Loucy (cell line): ENCODE measurements around the gene STARD8.

ENCODE experiments used
- H2AFZ ChIP-seq: fragments of 200-600 bp; sonication (generic); 2 replicates; pipeline ENCODE4 v1.6.0; 2016; ENCODE audit warnings: antibody characterized with exemption, mild to moderate bottlenecking, low read length, moderate library complexity
- H3F3A ChIP-seq: fragments of 200-600 bp; 2 replicates; pipeline ENCODE4 v1.6.0; 2016; ENCODE audit warnings: antibody characterized with exemption, low read depth, mild to moderate bottlenecking
- H3K27me3 ChIP-seq: fragments of 200-600 bp; sonication (generic); 2 replicates; pipeline ENCODE4 v1.6.1; 2014; ENCODE audit warnings: low read length, mild to moderate bottlenecking; ENCODE audit not compliant: insufficient read depth, poor library complexity, severe bottlenecking
- H3K36me3 ChIP-seq: fragments of 200-600 bp; sonication (generic); 2 replicates; pipeline ENCODE4 v1.6.1; 2016; ENCODE audit warnings: low read length; ENCODE audit not compliant: insufficient read depth
- H3K4me1 ChIP-seq: fragments of 200-600 bp; sonication (generic); 2 replicates; pipeline ENCODE4 v1.5.1; 2014; ENCODE audit warnings: low read length, mild to moderate bottlenecking; ENCODE audit not compliant: insufficient read depth, poor library complexity, severe bottlenecking
- H3K4me2 ChIP-seq: fragments of 200-600 bp; sonication (generic); 2 replicates; pipeline ENCODE4 v1.6.0; 2014; ENCODE audit warnings: antibody characterized with exemption, low read length, low read depth, mild to moderate bottlenecking; ENCODE audit not compliant: poor library complexity, severe bottlenecking
- H3K4me3 ChIP-seq: fragments of 200-600 bp; sonication (generic); 2 replicates; pipeline ENCODE4 v1.5.1; 2014; ENCODE audit warnings: low read length, mild to moderate bottlenecking, mixed read lengths; ENCODE audit not compliant: poor library complexity, severe bottlenecking
- H3K79me2 ChIP-seq: fragments of 200-600 bp; sonication (generic); 2 replicates; pipeline ENCODE4 v1.6.1; 2014; ENCODE audit warnings: low read length; ENCODE audit not compliant: insufficient read depth
- H3K9ac ChIP-seq: fragments of 200-600 bp; sonication (generic); 2 replicates; pipeline ENCODE4 v1.6.0; 2014; ENCODE audit warnings: mild to moderate bottlenecking, low read depth, low read length, moderate library complexity; ENCODE audit not compliant: poor library complexity, severe bottlenecking
- H3K9me2 ChIP-seq: fragments of 200-600 bp; sonication (generic); replicated peaks from 2 replicates; pipeline ENCODE4 v1.6.1; 2016; ENCODE audit warnings: low read depth, low read length, mixed read lengths
- H3K9me3 ChIP-seq: fragments of 200-600 bp; sonication (generic); 2 replicates; pipeline ENCODE4 v1.6.1; 2014; ENCODE audit warnings: mild to moderate bottlenecking, antibody characterized with exemption, low read length, low read depth; ENCODE audit not compliant: insufficient read depth
- H4K20me1 ChIP-seq: fragments of 200-600 bp; sonication (generic); 2 replicates; pipeline ENCODE4 v1.6.0; 2014; ENCODE audit warnings: antibody characterized with exemption, low read length, mild to moderate bottlenecking; ENCODE audit not compliant: insufficient read depth, poor library complexity, severe bottlenecking
- EZH2phosphoT487 ChIP-seq: fragments of 200-600 bp; IDR thresholded peaks from 2 replicates; pipeline ENCODE4 v1.6.1; 2018; ENCODE audit warnings: antibody characterized with exemption, mild to moderate bottlenecking, moderate library complexity, borderline replicate concordance
- TF ChIP-seq, protein P1 (sequence below): fragments of 200-600 bp; sonication (generic); conservative IDR thresholded peaks from 2 replicates; pipeline ENCODE4 v1.5.1; 2014; ENCODE audit warnings: mild to moderate bottlenecking, antibody characterized with exemption, low read length

Gene STARD8

DNA sequence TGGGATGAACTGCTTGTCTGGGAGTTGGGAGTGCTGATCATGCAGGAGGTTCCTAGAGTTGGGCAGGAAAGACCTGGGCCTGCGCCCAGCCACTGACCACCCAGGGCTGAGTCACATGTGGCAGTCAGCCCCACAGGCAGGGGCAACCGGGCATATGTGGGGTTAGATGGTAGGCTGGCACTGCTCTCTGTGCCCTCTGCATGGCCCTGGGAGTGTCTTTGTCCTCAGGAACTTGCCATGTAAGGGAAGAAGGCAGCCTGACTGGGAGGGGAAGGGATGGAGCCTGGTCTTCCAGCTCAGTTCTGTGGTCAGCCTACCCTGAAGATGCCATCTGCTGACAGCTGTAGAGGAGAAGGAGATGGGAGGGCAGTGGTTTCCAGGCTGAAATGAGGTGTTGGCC lies 111.2 kb downstream of the STARD8 start:
- Histone ChIP-seq H3K4me3 (no peak overlapping the region), H3K9me3 (no peaks in the 10 kb centered on the region), H3K27me3 (no peaks in the 10 kb centered on the region), H3K4me1 (no peaks in the 10 kb centered on the region), H4K20me1 (no peaks in the 10 kb centered on the region), H3F3A (no peaks in the 10 kb centered on the region), H2AFZ (no peak overlapping the region), H3K4me2 (no peak overlapping the region), H3K9me2 (no peaks in the 10 kb centered on the region), H3K36me3 (no peaks in the 10 kb centered on the region), H3K79me2 (no peaks in the 10 kb centered on the region), H3K9ac (no peak overlapping the region)
- TF ChIP-seq, protein P1, sequence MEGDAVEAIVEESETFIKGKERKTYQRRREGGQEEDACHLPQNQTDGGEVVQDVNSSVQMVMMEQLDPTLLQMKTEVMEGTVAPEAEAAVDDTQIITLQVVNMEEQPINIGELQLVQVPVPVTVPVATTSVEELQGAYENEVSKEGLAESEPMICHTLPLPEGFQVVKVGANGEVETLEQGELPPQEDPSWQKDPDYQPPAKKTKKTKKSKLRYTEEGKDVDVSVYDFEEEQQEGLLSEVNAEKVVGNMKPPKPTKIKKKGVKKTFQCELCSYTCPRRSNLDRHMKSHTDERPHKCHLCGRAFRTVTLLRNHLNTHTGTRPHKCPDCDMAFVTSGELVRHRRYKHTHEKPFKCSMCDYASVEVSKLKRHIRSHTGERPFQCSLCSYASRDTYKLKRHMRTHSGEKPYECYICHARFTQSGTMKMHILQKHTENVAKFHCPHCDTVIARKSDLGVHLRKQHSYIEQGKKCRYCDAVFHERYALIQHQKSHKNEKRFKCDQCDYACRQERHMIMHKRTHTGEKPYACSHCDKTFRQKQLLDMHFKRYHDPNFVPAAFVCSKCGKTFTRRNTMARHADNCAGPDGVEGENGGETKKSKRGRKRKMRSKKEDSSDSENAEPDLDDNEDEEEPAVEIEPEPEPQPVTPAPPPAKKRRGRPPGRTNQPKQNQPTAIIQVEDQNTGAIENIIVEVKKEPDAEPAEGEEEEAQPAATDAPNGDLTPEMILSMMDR, result no peak
- no peak for TF ChIP-seq EZH2phosphoT487

DNA sequence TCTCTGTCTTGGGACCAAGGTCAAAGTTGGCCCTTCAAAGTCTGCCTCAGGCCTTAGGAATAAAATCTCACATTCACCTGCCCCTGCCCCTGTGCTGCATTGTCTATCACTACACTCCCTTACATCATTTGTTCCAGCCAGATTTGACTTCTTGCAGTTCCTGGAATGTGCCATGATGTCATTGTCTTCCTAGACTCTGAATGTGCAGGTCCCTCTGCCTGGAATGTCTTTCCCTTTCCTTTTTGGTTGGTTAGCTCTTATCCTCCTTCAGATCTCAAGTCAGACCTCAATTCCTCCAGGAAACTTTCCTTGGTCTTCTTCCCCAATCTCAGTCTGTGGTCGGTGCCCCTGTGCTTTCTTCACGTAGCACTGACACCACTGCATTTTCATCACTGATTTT lies 113.6 kb downstream of the STARD8 start:
- H3K4me1 ChIP-seq, result no peaks in the 10 kb centered on the region
- H3K9ac ChIP-seq, result no peak overlapping the region
- TF ChIP-seq EZH2phosphoT487, result no peak
- TF ChIP-seq, protein P1, result no peak
- no peaks in the 10 kb centered on the region for H3K9me3 ChIP-seq
- H4K20me1 ChIP-seq, result no peaks in the 10 kb centered on the region
- H3K79me2 ChIP-seq, result no peaks in the 10 kb centered on the region
- no peaks in the 10 kb centered on the region for H3F3A ChIP-seq
- H3K4me3 ChIP-seq, result no peak overlapping the region
- H2AFZ ChIP-seq, result no peak overlapping the region
- no peaks in the 10 kb centered on the region for H3K36me3 ChIP-seq
- H3K27me3 ChIP-seq, result no peaks in the 10 kb centered on the region
- no peak overlapping the region for H3K4me2 ChIP-seq
- no peaks in the 10 kb centered on the region for H3K9me2 ChIP-seq

DNA sequence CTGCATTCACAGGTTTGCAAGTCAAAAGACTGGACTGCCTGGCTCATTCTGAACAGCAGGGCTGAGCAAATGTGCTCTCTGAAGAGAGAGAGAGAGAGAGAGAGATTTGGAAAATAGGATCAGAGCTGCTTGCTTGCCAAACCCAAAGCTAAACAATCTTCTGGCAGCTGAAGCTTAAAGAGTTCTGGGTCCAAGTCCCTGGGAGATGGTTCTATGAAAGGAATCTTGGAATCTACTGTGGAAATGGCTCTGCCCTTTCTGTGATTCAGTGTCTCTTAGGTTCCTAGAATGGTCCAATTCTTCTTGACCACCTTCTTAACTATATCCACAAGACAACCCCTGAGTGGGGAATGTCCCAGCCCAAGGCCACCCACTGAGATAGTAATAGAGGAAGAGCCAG lies 115.3 kb downstream of the STARD8 start:
- no peaks in the 10 kb centered on the region for H3F3A ChIP-seq
- H4K20me1 ChIP-seq, result no peaks in the 10 kb centered on the region
- H3K27me3 ChIP-seq, result no peaks in the 10 kb centered on the region
- H3K79me2 ChIP-seq, result no peaks in the 10 kb centered on the region
- H3K4me3 ChIP-seq, result no peak overlapping the region
- no peak overlapping the region for H3K9ac ChIP-seq
- H3K36me3 ChIP-seq, result no peaks in the 10 kb centered on the region
- no peak overlapping the region for H3K4me2 ChIP-seq
- H2AFZ ChIP-seq, result no peak overlapping the region
- no peaks in the 10 kb centered on the region for H3K4me1 ChIP-seq
- no peak for TF ChIP-seq EZH2phosphoT487
- TF ChIP-seq, protein P1, result no peak
- no peaks in the 10 kb centered on the region for H3K9me3 ChIP-seq
- no peaks in the 10 kb centered on the region for H3K9me2 ChIP-seq
